ENCODE results near the gene CSAD.

The CSAD gene

GRCh38 chr12:53159195-53159839 lies 21.4 kb downstream of the CSAD start:
- H3F3A ChIP-seq (ENCODE audit: insufficient read depth) = no peaks in the 10 kb centered on the region
- no peaks in the 10 kb centered on the region for H3K79me2 ChIP-seq (ENCODE audit: insufficient read depth, low read length)
- H4K20me1 ChIP-seq (ENCODE audit: low read depth, low read length) = no peaks in the 10 kb centered on the region
- peak overlapping the region; percentile 28; the same call in 1 of the 2 replicates for H3K9ac ChIP-seq (ENCODE audit: low read length)
- H3K9me2 ChIP-seq (replicated peaks; ENCODE audit: insufficient read depth, low read length) = no peaks in the 10 kb centered on the region
- no peaks in the 10 kb centered on the region for H3K27me3 ChIP-seq (ENCODE audit: low read length)
- H3K9me3 ChIP-seq (ENCODE audit: insufficient read depth, low read length) = no peaks in the 10 kb centered on the region
- TF ChIP-seq CTCF (IDR thresholded peaks at IDR 0.05; ENCODE audit: insufficient read depth, low read length, poor library complexity, severe bottlenecking) = peak; percentile 96
- no peak for TF ChIP-seq EZH2phosphoT487 (conservative IDR thresholded peaks at IDR 0.05; ENCODE audit: low read length)
- no peaks in the 10 kb centered on the region for H3K36me3 ChIP-seq (ENCODE audit: low read length)
- peak overlapping the region; percentile 34 for H3K4me2 ChIP-seq (ENCODE audit: low read depth, low read length, poor library complexity, severe bottlenecking)
- H3K4me3 ChIP-seq (ENCODE audit: insufficient read depth, low read length, poor library complexity, severe bottlenecking) = no peak overlapping the region
- H3K27ac ChIP-seq (ENCODE audit: low read depth, low read length) = no peak overlapping the region
- H2AFZ ChIP-seq (ENCODE audit: low read depth, low read length, severe bottlenecking) = peak overlapping the region; percentile 81

- H3K27me3 ChIP-seq (ENCODE audit: low read length) = no peaks in the 10 kb centered on the region
- no peak overlapping the region for H3K27ac ChIP-seq (ENCODE audit: low read depth, low read length)
- H3K79me2 ChIP-seq (ENCODE audit: insufficient read depth, low read length) = no peaks in the 10 kb centered on the region
- H3K4me3 ChIP-seq (ENCODE audit: insufficient read depth, low read length, poor library complexity, severe bottlenecking) = no peak overlapping the region
- H4K20me1 ChIP-seq (ENCODE audit: low read depth, low read length) = no peaks in the 10 kb centered on the region
- H3K36me3 ChIP-seq (ENCODE audit: low read length) = no peaks in the 10 kb centered on the region
- no peak for TF ChIP-seq EZH2phosphoT487 (conservative IDR thresholded peaks at IDR 0.05; ENCODE audit: low read length)
- no peak for TF ChIP-seq CTCF (IDR thresholded peaks at IDR 0.05; ENCODE audit: insufficient read depth, low read length, poor library complexity, severe bottlenecking)
- H3K4me2 ChIP-seq (ENCODE audit: low read depth, low read length, poor library complexity, severe bottlenecking) = no peak overlapping the region
- H2AFZ ChIP-seq (ENCODE audit: low read depth, low read length, severe bottlenecking) = no peak overlapping the region
- no peak overlapping the region for H3K9ac ChIP-seq (ENCODE audit: low read length)
- H3K9me3 ChIP-seq (ENCODE audit: insufficient read depth, low read length) = no peaks in the 10 kb centered on the region
- peaks cover 1% of the 10 kb centered on the region; the same call in 1 of the 2 replicates for H3F3A ChIP-seq (ENCODE audit: insufficient read depth)
- H3K9me2 ChIP-seq (replicated peaks; ENCODE audit: insufficient read depth, low read length) = no peaks in the 10 kb centered on the region
Measured at GRCh38 chr12:53152390-53152789, 28.3 kb downstream of the CSAD start.

- Histone ChIP-seq H3K79me2 (ENCODE audit: insufficient read depth, low read length) (no peaks in the 10 kb centered on the region), H3K4me2 (ENCODE audit: low read depth, low read length, poor library complexity, severe bottlenecking) (no peak overlapping the region), H3K36me3 (ENCODE audit: low read length) (no peaks in the 10 kb centered on the region), H3F3A (ENCODE audit: insufficient read depth) (peaks cover 4% of the 10 kb centered on the region; the same call in 1 of the 2 replicates), H3K4me3 (ENCODE audit: insufficient read depth, low read length, poor library complexity, severe bottlenecking) (no peak overlapping the region), H3K27ac (ENCODE audit: low read depth, low read length) (no peak overlapping the region), H4K20me1 (ENCODE audit: low read depth, low read length) (no peaks in the 10 kb centered on the region), H2AFZ (ENCODE audit: low read depth, low read length, severe bottlenecking) (no peak overlapping the region), H3K9me3 (ENCODE audit: insufficient read depth, low read length) (no peaks in the 10 kb centered on the region), H3K9ac (ENCODE audit: low read length) (no peak overlapping the region), H3K27me3 (ENCODE audit: low read length) (no peaks in the 10 kb centered on the region), H3K9me2 (replicated peaks; ENCODE audit: insufficient read depth, low read length) (no peaks in the 10 kb centered on the region)
- TF ChIP-seq EZH2phosphoT487 (conservative IDR thresholded peaks at IDR 0.05; ENCODE audit: low read length) (no peak), CTCF (IDR thresholded peaks at IDR 0.05; ENCODE audit: insufficient read depth, low read length, poor library complexity, severe bottlenecking) (no peak)
Measured at GRCh38 chr12:53151039-53151438, 29.7 kb downstream of the CSAD start.
